T-helper 2 cell treated with Interferon-gamma antibody and Interleukin-4, amounts not matched to agents 5 μg/mL and 100 μg/mL, for 36 hours (primary cell): ENCODE results near the gene B4GALT1.
"Not testable (repeated sequence)": the region's sequence is repeated elsewhere in the genome, so short reads cannot be mapped to it uniquely, and the experiment has no call there.

Experiments
- DNase-seq: peaks from one replicate; pipeline ENCODE4 v3.0.0; 2021; ENCODE audit warnings: low spot score
- H3K27ac Mint-ChIP-seq: one replicate; pipeline ENCODE4 v1.8.0; 2021; ENCODE audit warnings: mild to moderate bottlenecking, mixed read lengths
- H3K27me3 Mint-ChIP-seq: one replicate; pipeline ENCODE4 v1.8.0; 2021; ENCODE audit warnings: low read depth, mixed read lengths
- H3K36me3 Mint-ChIP-seq: one replicate; pipeline ENCODE4 v1.8.0; 2021; ENCODE audit warnings: low read depth, mixed read lengths
- H3K4me1 Mint-ChIP-seq: one replicate; pipeline ENCODE4 v1.8.0; 2021; ENCODE audit warnings: low read depth, mixed read lengths
- H3K4me3 Mint-ChIP-seq: one replicate; pipeline ENCODE4 v1.8.0; 2022; ENCODE audit warnings: mild to moderate bottlenecking, moderate library complexity, mixed read lengths
- H3K9me3 Mint-ChIP-seq: one replicate; pipeline ENCODE4 v1.8.0; 2021; ENCODE audit warnings: mixed read lengths

The B4GALT1 gene

DNA sequence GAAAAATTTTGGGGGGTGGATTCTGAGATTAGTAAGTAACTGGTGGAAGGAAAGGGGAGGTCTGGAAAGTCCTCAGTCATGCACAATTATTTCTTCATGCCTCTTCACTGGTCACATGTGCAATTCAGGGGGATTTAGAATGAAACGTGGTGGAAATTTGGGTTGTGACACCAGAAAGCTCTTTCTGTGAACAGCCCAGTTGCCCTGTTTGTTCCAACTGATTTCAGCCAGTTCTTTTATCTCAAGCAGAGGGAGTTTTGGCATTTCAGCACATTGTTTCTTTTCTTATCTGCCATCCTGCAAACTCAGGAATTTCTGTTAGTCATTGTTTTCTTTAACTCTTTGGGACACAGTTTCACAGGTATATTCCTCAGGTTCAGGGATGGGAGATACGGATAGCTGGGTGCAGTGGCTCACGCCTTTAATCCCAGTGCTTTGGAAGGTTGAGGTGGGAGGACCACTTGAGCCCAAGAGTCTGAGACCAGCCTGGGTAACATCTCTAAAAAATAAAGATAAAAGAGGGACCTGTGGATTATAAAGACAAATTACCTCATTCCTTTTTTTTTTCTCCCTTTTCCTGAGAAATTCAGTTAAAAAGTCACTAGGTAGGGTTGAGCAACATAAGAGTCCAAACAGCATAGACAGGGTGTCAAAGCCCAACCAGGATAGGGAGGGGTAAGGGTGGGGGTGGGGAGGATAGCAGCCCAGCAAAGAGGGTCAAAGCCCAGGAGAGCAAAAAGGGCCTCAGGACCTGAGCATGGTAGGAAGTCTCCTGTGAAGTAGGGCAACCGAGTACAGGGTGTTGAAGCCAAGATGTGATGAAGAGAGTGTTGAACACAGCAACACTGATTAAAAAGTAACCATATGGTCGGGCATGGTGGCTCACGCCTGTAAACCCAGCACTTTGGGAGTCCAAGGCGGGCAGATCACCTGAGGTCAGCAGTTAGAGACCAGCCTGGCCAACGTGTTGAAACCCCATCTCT is 5.4 kb upstream of the B4GALT1 start:
- Mint-ChIP-seq H3K4me3 (no peak overlapping the region), H3K27ac (no peak overlapping the region), H3K4me1 (peaks cover 16% of the 10 kb centered on the region), H3K27me3 (no peaks in the 10 kb centered on the region), H3K9me3 (no peaks in the 10 kb centered on the region), H3K36me3 (no peaks in the 10 kb centered on the region)
- DNase-seq: no peak

DNA sequence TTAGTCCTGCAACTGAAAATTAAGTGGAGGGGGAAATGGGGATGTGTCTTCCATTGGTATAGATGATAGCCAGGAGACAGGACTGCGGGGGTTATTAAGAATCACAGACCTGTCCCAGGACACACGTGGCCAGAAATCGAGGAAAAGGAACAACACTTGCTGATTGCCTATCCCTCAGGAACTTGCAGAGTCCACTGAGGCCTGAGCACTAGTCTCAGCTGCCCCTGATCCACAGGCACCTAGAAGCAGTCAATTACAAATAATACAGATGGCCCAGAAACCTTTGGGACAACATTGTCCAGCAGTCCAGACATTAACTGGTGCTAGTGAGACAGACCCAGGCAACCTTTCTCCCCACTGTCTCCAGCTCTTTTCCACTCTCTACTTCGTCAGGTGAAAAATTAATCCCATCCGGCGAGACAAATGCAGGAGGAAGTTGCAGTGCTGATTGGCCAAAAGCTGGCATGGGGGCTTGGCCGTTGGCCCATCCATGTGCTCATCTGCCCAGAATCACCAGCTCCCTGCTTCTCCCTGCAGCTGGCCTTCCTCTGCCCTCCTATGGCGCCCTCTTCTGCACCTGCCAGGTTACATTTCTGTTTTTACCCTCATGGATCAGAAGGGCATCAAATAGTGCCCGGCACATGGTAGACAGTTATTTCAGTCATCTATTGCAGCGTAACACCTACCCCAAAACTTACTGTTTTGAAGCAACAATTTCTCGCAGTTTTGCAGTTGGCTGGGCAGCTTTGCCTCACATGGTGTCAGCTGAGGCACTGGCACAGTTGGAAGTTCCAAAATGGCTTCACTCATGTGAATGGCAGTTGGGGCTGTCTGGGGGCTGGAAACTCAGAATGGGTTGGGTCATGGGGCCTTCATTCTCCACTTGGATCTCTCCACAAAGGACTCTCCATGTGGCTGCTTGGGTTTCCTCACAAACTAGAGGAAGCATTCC is 3.6 kb upstream of the B4GALT1 start:
- no peaks in the 10 kb centered on the region for H3K9me3 Mint-ChIP-seq
- H3K4me1 Mint-ChIP-seq: peaks cover 22% of the 10 kb centered on the region
- H3K36me3 Mint-ChIP-seq: peaks cover 3% of the 10 kb centered on the region
- H3K4me3 Mint-ChIP-seq: no peak overlapping the region
- H3K27me3 Mint-ChIP-seq: no peaks in the 10 kb centered on the region
- H3K27ac Mint-ChIP-seq: peak overlapping the region; percentile 3
- peak; percentile 39 for DNase-seq

DNA sequence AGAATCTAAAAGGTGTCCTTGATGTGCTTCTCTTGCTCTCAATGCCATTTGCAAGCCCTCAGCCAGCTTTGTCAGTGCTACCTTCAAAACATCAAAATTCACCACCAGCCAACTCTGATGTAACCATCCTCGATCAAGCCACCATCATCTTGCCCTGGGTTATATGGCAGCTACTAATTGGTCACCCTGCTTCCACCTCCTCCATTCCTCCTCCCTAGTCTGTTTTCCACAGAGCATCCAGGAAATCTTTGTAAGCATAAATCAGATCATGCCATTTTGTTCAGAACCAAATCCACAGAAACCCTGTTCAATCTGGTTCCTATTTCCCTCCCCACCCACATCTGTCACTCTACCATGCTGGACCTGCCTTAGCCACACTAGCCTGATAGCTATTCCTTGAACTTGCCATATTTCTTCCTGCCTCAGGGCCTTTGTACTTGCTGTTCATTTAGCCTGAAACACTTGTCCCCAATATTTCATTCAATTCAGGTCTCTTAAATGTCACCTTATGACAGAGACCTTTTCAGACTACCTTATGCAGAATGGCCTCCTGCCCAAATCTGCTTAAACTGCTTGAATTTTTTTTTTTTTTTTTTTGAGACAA is 1.9 kb upstream of the B4GALT1 start:
- peak overlapping the region; percentile 90 for H3K4me3 Mint-ChIP-seq
- peak overlapping the region; percentile 97 for H3K27ac Mint-ChIP-seq
- H3K36me3 Mint-ChIP-seq: peaks cover 14% of the 10 kb centered on the region
- DNase-seq: no peak
- no peaks in the 10 kb centered on the region for H3K27me3 Mint-ChIP-seq
- H3K9me3 Mint-ChIP-seq: no peaks in the 10 kb centered on the region
- peaks cover 37% of the 10 kb centered on the region for H3K4me1 Mint-ChIP-seq

DNA sequence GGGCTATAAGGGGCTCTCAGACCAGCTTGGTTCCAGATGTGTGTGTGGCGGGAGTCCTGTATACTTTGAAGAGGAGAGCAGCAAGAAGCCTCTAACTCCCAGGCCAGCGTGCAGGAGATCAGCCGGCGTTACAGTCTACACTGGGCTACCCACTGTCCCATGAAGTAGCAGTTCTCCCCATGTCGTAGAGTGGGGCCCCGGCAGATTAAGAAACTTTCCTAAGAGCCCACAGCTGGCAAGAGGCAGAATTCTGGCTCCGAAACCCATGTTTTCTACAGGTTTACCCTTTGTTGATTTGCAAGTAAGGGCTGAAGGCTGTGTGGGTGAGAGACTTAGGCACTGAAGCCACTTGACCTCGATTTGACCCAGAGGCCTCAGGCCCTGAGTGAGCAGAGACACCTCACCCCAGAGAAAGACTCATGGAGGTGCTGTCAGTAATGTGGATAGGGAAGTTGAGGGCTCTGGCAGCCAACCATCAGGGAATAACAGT is 881 bp upstream of the B4GALT1 start:
- Mint-ChIP-seq H3K36me3 (peaks cover 14% of the 10 kb centered on the region), H3K4me3 (peak overlapping the region; percentile 90), H3K27me3 (no peaks in the 10 kb centered on the region), H3K27ac (peak overlapping the region; percentile 97), H3K9me3 (no peaks in the 10 kb centered on the region), H3K4me1 (peaks cover 44% of the 10 kb centered on the region)
- DNase-seq: no peak

DNA sequence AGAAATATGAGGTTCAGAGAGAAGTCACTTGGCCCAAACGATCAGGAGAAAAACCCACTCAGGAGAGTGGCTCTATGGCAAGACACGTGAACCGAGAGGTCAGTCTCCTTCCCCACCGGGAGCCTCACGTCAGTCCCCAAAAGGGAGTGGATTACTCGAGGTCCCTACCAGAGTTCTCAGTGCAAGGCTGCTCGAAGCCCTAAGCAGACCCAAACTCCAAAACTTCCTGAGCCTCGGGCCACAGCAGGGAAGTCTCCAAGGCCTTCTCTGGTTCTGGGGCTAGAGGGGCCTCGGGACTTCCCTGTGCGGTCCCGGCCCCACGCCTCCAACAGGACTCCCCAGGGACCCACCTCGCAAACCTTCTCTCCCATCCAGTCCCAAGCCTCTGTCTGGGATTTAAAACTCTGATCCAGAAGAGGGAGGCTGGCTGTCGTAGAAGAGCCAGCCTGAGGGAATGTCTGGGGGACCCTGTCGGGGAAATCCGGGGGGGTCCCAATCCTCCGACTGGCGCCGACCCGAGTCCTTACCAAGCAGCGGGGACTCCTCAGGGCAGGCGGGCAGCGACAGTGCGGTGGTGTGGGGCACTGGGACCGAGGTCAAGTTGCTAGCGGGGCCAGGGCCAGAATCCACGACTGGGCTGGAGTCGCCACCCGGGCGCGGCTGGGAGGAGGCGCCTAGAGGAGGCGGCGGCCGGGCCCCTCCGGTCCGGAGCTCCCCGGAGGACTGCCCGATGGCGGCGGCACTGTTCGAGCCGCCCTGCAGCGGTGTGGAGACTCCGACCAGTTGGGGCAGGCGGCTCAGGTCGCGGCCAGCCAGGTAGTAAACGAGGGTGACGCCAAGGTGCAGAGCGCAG is 679 bp downstream of the B4GALT1 start:
- H3K9me3 Mint-ChIP-seq: no peaks in the 10 kb centered on the region
- H3K4me3 Mint-ChIP-seq: peak overlapping the region; percentile 96
- DNase-seq: no peak
- no peaks in the 10 kb centered on the region for H3K27me3 Mint-ChIP-seq
- peaks cover 59% of the 10 kb centered on the region for H3K4me1 Mint-ChIP-seq
- peak overlapping the region; percentile 90 for H3K27ac Mint-ChIP-seq
- peaks cover 14% of the 10 kb centered on the region for H3K36me3 Mint-ChIP-seq

DNA sequence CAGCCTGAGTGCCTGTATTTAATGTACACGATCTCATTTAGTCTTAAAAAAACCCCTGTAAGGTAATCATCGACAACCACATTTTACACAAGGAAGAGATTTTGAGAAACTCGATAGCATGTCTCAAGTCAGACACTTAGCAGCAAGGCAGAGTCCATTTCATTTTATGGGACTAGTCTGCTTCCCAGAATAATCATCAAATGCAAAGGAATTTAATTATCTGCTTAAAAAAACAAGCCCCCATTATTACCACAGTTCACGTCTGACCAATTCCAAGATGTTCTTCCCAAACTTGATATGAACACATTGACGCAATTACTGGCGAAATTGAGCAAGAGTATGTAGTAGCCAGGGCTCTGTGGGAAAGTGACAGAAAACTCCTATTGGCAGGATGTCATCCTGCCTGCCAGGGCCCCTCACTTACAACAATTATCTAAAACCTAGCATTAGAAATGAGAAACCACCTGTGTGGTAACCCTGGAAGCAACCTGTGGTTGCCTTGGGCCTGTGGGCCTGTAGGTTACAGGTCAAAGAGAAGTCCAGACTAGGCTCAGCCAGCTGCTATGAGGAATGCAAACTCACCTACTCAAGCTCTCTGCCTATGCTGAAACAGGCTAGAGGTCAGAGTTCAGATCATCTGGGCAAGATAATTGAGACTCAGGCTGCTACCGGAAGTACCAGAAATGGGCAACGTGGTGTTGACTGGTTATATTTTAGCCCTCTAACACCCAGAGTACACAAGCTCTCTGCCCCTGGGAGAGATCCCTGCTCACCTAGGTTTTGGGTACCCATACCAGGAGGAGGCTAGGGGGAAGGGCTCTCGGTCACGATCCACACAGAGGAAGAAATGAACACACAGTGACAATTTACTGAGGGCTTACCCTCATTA is 1.6 kb downstream of the B4GALT1 start:
- Mint-ChIP-seq H3K4me3 (peak overlapping the region; percentile 96), H3K27ac (peak overlapping the region; percentile 90), H3K4me1 (peaks cover 65% of the 10 kb centered on the region), H3K9me3 (no peaks in the 10 kb centered on the region), H3K27me3 (no peaks in the 10 kb centered on the region), H3K36me3 (peaks cover 14% of the 10 kb centered on the region)
- DNase-seq: peak; percentile 58

DNA sequence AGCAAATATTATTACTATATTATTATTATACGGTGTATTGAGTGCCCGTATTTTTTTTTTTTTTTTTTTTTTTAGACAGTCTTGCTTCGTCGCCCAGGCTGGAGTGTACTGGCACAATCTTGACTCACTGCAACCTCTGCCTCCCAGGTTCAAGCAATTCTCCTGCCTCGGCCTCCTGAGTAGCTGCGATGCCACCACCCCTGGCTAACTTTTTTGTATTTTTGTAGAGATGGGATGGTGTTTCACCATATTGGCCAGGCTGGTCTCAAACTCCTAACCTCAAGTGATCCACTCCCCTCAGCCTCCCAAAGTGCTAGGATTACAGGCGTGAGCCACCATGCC is 2.2 kb downstream of the B4GALT1 start:
- peak overlapping the region; percentile 96 for H3K4me3 Mint-ChIP-seq
- H3K4me1 Mint-ChIP-seq: peaks cover 72% of the 10 kb centered on the region
- peak overlapping the region; percentile 90 for H3K27ac Mint-ChIP-seq
- H3K9me3 Mint-ChIP-seq, DNase-seq, H3K27me3 Mint-ChIP-seq: not testable (repeated sequence)
- peaks cover 14% of the 10 kb centered on the region for H3K36me3 Mint-ChIP-seq

DNA sequence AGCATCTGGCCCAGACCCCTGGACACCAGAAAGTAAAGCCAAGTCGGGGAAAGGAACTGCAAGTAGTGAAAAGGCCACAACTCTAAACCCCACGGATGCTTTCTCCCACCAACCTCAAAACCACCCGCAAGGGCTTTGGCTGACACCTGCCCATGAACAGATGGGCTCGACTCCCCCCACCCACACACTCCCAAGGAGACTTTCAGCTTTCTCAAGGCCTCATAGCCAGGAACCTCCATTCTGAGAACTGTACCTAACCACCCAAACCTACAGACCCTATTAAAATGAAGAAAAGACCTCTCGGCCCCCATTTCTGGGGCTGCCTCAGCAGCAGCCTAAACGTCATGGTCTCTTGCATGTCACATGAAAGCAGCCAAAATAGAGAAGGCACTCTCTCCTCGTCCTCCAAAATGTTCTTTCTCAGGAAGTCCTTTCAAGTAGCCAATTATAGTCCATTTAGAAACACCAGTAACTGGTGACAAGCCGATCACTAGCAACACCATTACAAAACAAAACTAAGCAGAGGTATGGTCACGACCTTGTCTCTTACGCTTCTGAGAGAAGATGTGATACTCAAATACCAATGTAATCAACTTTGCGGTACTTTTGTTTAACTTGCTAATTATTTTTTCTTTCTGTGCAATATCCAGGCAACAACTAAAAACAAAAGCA is 2.9 kb downstream of the B4GALT1 start:
- DNase-seq: peak; percentile 17
- peaks cover 78% of the 10 kb centered on the region for H3K4me1 Mint-ChIP-seq
- peak overlapping the region; percentile 80 for H3K4me3 Mint-ChIP-seq
- H3K27ac Mint-ChIP-seq: peak overlapping the region; percentile 83
- H3K27me3 Mint-ChIP-seq: no peaks in the 10 kb centered on the region
- H3K36me3 Mint-ChIP-seq: peaks cover 14% of the 10 kb centered on the region
- H3K9me3 Mint-ChIP-seq: no peaks in the 10 kb centered on the region

DNA sequence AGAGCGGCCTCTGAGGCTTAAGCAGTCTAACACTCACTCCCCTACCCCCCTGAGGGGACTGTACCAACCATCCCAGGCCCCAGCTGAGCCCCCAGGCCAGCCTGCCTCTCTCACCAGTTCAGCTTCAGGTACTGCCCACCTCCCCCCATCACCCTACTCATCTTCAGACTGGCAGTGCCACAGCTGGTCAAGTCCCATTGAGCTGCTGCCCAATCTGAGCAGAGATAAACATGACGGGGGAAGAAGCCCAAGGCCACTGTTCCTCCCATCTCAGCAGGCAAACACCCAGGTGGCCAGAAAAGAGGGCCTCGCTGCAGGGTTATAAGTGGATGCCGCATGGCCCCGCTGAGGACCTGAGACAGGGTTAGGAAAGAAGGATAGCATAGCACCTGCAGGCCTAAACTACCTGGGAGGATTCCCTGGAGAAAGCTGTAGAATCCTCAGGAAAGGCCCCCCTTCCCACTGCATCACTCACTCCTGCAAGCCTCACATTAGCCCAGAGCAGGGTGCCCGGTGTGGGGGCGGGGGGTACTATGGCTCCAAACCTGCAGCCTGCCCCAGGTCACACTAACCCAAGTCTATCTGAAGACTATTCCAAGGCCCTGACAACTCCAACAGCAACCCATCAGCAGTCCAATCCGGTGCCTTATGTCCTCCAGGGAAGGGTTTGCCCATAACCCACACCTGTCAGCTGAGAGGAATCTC is 3.6 kb downstream of the B4GALT1 start:
- Mint-ChIP-seq H3K4me3 (peak overlapping the region; percentile 80), H3K9me3 (no peaks in the 10 kb centered on the region), H3K27ac (peak overlapping the region; percentile 83), H3K4me1 (peaks cover 78% of the 10 kb centered on the region), H3K36me3 (peaks cover 14% of the 10 kb centered on the region), H3K27me3 (no peaks in the 10 kb centered on the region)
- no peak for DNase-seq

DNA sequence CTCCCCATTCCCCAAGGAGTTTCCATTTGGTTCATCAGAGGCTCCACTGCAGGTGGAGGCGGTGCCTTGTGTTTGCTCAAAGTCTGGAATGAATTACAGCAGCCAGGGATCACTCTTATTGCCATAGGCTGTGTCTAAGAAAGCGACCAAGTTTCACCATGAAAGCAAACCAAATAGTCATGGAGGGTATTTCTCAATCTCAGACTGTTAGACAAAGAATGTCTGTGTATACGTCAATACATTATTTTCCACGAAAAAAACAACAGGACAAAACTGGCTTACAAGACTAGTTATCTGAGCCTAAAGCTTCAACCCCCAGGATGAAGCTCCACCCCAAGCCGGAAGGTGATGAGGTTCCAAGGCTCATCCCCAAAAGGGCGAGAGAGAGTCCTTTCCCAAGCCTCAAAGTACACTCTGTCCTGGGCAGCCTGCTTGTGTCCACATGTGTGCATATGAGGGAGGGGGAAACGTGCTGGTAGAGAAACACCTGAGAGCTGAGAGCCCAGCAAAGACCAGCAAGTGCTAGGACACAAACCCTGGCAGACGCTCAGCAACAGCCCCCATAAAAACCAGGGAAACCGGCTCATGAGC is 4.3 kb downstream of the B4GALT1 start:
- Mint-ChIP-seq H3K4me3 (peak overlapping the region; percentile 37), H3K27me3 (no peaks in the 10 kb centered on the region), H3K9me3 (no peaks in the 10 kb centered on the region), H3K4me1 (peaks cover 80% of the 10 kb centered on the region), H3K36me3 (peaks cover 14% of the 10 kb centered on the region), H3K27ac (peak overlapping the region; percentile 82)
- no peak for DNase-seq

DNA sequence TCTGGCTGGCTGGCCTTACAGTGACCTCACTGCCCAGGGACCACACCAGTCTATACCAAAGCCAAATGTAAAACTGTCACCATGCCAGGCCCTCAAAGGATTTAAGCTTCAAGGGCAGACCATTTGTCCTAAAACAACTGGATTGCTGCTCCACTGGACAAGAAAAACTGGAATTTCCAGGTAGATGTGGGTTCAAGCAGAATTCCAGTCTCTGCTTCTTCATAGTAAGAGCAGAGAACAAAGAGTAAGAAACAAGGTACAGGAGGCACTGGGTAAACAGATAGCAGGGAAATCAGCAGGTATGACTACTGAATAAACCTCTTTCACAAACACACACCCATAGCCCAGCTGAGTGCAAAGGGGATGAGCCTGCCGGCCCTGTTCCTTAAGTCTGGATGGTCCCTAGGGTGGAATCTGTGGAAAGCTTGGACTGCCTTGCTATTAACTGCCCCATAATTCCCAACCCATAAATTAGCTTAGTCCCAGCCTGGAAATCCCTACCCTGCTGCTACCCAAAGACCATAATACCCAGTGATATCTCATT is 5.5 kb downstream of the B4GALT1 start:
- H3K27me3 Mint-ChIP-seq: no peaks in the 10 kb centered on the region
- peak overlapping the region; percentile 82 for H3K4me3 Mint-ChIP-seq
- no peaks in the 10 kb centered on the region for H3K9me3 Mint-ChIP-seq
- DNase-seq: no peak
- peaks cover 14% of the 10 kb centered on the region for H3K36me3 Mint-ChIP-seq
- peaks cover 85% of the 10 kb centered on the region for H3K4me1 Mint-ChIP-seq
- peak overlapping the region; percentile 94 for H3K27ac Mint-ChIP-seq
